Keratinocyte (primary cell): ENCODE measurements around the gene EFCAB8. TPM values are rescaled to one million over a fixed set of nuclear protein-coding genes. Genes with fewer than 3 reads are reported as not detected.

ENCODE experiments used
- DNase-seq: peaks from one replicate; pipeline ENCODE4 v3.0.0-alpha.2; 2011; ENCODE audit warnings: low read depth, missing footprints, low spot score
- FAIRE-seq: peaks from 2 replicates; lab custom pipeline; 2011; peaks lifted over from hg19 to GRCh38; lab: Jason Lieb, UNC
- H2AFZ ChIP-seq: 2 replicates; pipeline ENCODE4 v1.6.0; 2012; ENCODE audit warnings: low read length, control low read depth, inconsistent platforms; ENCODE audit not compliant: control insufficient read depth
- H3K27ac ChIP-seq: 2 replicates; pipeline ENCODE4 v1.5.1; 2011; ENCODE audit warnings: low read length; ENCODE audit not compliant: control insufficient read depth, insufficient read depth
- H3K27me3 ChIP-seq: 3 replicates; pipeline ENCODE4 v1.6.0; 2011; ENCODE audit warnings: low read length; ENCODE audit not compliant: control insufficient read depth, insufficient read depth; ENCODE audit errors: extremely low read depth
- H3K36me3 ChIP-seq, 2 experiments: 2 replicates in 1 of 2; 3 replicates in 1 of 2; pipeline ENCODE4 v1.5.1; 2011; ENCODE audit warnings: low read length in 2 of 2, mild to moderate bottlenecking in 1 of 2; ENCODE audit not compliant: control insufficient read depth in 2 of 2, insufficient read depth in 2 of 2; ENCODE audit errors: extremely low read depth in 1 of 2
- H3K4me1 ChIP-seq: 3 replicates; pipeline ENCODE4 v1.5.1; 2011; ENCODE audit warnings: low read length; ENCODE audit not compliant: control insufficient read depth, insufficient read depth; ENCODE audit errors: extremely low read depth
- H3K4me2 ChIP-seq: 3 replicates; pipeline ENCODE4 v1.6.0; 2011; ENCODE audit warnings: low read depth, low read length; ENCODE audit not compliant: control insufficient read depth, insufficient read depth; ENCODE audit errors: extremely low read depth
- H3K4me3 ChIP-seq, 3 experiments: fragments of 200-600 bp in 1 of 3; sonication (generic) in 1 of 3; 2 replicates in 2 of 3; 3 replicates in 1 of 3; pipeline ENCODE4 v1.5.1; 2011 to 2016; ENCODE audit warnings: low read length in 3 of 3, mild to moderate bottlenecking in 3 of 3, control low read depth in 2 of 3, inconsistent platforms in 1 of 3, low read depth in 1 of 3, mixed read lengths in 1 of 3, mixed run types in 1 of 3, moderate library complexity in 1 of 3; ENCODE audit not compliant: control insufficient read depth in 2 of 3, insufficient read depth in 2 of 3; ENCODE audit errors: extremely low read depth in 1 of 3
- H3K79me2 ChIP-seq: 2 replicates; pipeline ENCODE4 v1.6.0; 2012; ENCODE audit warnings: low read length; ENCODE audit not compliant: control insufficient read depth, insufficient read depth
- H3K9ac ChIP-seq: 3 replicates; pipeline ENCODE4 v1.6.0; 2011; ENCODE audit warnings: low read length; ENCODE audit not compliant: control insufficient read depth, insufficient read depth; ENCODE audit errors: extremely low read depth
- H3K9me1 ChIP-seq: 3 replicates; pipeline ENCODE4 v1.6.0; 2011; ENCODE audit warnings: low read length; ENCODE audit not compliant: control insufficient read depth, insufficient read depth; ENCODE audit errors: extremely low read depth
- H3K9me3 ChIP-seq: 2 replicates; pipeline ENCODE4 v1.5.1; 2012; ENCODE audit warnings: low read depth, low read length; ENCODE audit not compliant: control insufficient read depth
- H4K20me1 ChIP-seq: 3 replicates; pipeline ENCODE4 v1.6.0; 2011; ENCODE audit warnings: low read length; ENCODE audit not compliant: control insufficient read depth, insufficient read depth; ENCODE audit errors: extremely low read depth
- CTCF ChIP-seq, 3 experiments: IDR thresholded peaks in 1 of 3; conservative IDR thresholded peaks in 1 of 3; optimal IDR thresholded peaks in 1 of 3; 2 replicates in 2 of 3; 3 replicates in 1 of 3; pipeline versions ENCODE3 to v1.5.1; 2011; ENCODE audit warnings: low read length in 3 of 3, mild to moderate bottlenecking in 3 of 3, moderate library complexity in 2 of 3, control low read depth in 1 of 3, inconsistent platforms in 1 of 3; ENCODE audit not compliant: insufficient read depth in 2 of 3; ENCODE audit errors: extremely low read depth in 1 of 3
- EZH2 ChIP-seq: IDR thresholded peaks from one replicate; pipeline ENCODE4 v1.6.1; 2012; ENCODE audit warnings: inconsistent platforms, mild to moderate bottlenecking, low read length, moderate library complexity
- dilution Hi-C: fragments of 300-500 bp; cut with MboI; formaldehyde crosslinking; loops from one replicate; pipeline ENCODE4 v1.7.0; 2020; ENCODE audit warnings: low sequenced_read_pairs; ENCODE audit not compliant: extremely low pct_ligation_motif_present
- polyA plus RNA-seq, 5 experiments: library from polyadenylated mRNA; depleted of rRNA in 3 of 5; stranded (reverse) in 3 of 5; stranded (forward) in 1 of 5; unstranded in 1 of 5; fragments of >200 nt; gene quantifications; 1 replicate in 1 of 5; 2 replicates in 3 of 5; 3 replicates in 1 of 5; pipeline versions ENCODE4 v1.2.1 to v1.2.3, GENCODE V29; 2011 to 2012; ENCODE audit warnings: missing spikeins in 2 of 5, low read depth in 1 of 5, low replicate concordance in 1 of 5

Gene EFCAB8
- polyA plus RNA-seq, 1 donor (not counting 4 experiments of a cell fraction or from before 2014, with no cell fraction given): 0.03 TPM

GRCh38 chr20:32930181-32930580 is 71.5 kb downstream of the EFCAB8 start:
- FAIRE-seq: no peak
- no peak overlapping the region for H3K27ac ChIP-seq
- no peaks in the 10 kb centered on the region for H3K4me1 ChIP-seq
- H3K9me3 ChIP-seq: no peaks in the 10 kb centered on the region
- DNase-seq: no peak
- no peak overlapping the region for H3K9ac ChIP-seq
- H3K27me3 ChIP-seq: no peaks in the 10 kb centered on the region
- H3K79me2 ChIP-seq: no peaks in the 10 kb centered on the region
- no peaks in the 10 kb centered on the region for H3K36me3 ChIP-seq
- H3K9me1 ChIP-seq: no peaks in the 10 kb centered on the region
- no peak overlapping the region for H2AFZ ChIP-seq
- dilution Hi-C loops: no loop called here
- no peak overlapping the region for H3K4me3 ChIP-seq
- H3K4me2 ChIP-seq: no peak overlapping the region
- no peaks in the 10 kb centered on the region for H4K20me1 ChIP-seq
- TF ChIP-seq EZH2 (no peak), CTCF (optimal IDR thresholded peaks at IDR 0.05 in 1 of 3, IDR thresholded peaks at IDR 0.05 in 1 of 3, conservative IDR thresholded peaks at IDR 0.05 in 1 of 3; ENCODE audit: extremely low read depth in 1 of 3, insufficient read depth in 2 of 3, low read length in 3 of 3) (no peak)

DNA sequence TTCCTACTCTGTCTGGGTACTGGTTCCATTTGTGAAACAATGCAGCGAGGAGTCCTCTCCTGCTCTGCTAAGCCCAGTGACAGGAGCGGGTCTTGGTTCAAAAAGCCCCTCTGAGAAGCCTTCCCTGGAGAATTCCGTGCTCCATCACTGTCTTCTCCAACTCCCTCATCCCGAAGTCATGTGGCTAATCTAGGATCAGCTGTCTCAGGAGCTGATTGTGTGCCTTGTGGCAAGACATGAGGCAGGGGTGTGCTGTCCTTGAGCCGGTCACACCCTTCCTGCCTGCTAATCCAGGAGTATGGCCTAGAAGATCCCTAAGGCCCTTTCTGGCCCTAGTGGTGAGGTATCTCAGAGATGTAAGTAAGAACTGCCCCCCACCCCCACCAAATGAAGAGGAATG is 72.0 kb downstream of the EFCAB8 start:
- Histone ChIP-seq H3K27me3 (no peaks in the 10 kb centered on the region), H3K4me3 (no peak overlapping the region), H3K9ac (no peak overlapping the region), H3K9me1 (no peaks in the 10 kb centered on the region), H4K20me1 (no peaks in the 10 kb centered on the region), H3K4me2 (no peak overlapping the region), H3K9me3 (no peaks in the 10 kb centered on the region), H2AFZ (no peak overlapping the region), H3K79me2 (no peaks in the 10 kb centered on the region), H3K27ac (no peak overlapping the region), H3K36me3 (no peaks in the 10 kb centered on the region), H3K4me1 (no peaks in the 10 kb centered on the region)
- DNase-seq: no peak
- TF ChIP-seq CTCF (optimal IDR thresholded peaks at IDR 0.05 in 1 of 3, IDR thresholded peaks at IDR 0.05 in 1 of 3, conservative IDR thresholded peaks at IDR 0.05 in 1 of 3; ENCODE audit: extremely low read depth in 1 of 3, insufficient read depth in 2 of 3, low read length in 3 of 3): no peak
- no peak for TF ChIP-seq EZH2
- dilution Hi-C loops: no loop called here
- FAIRE-seq: no peak
